GM21619 (cell line): ENCODE measurements around the gene CAV1.

Experiments
- ATAC-seq: cut with Tn5 transposase; IDR thresholded peaks from one replicate; pipeline ENCODE4 v1.9.1; 2021; ENCODE audit not compliant: unreplicated experiment

Gene CAV1

GRCh38 chr7:116529250-116529649, 4.4 kb downstream of the CAV1 start:
- no peak for ATAC-seq

GRCh38 chr7:116530107-116530820, 5.4 kb downstream of the CAV1 start:
- no peak for ATAC-seq

- no peak for ATAC-seq
Observed at GRCh38 chr7:116532102-116532688, 7.4 kb downstream of the CAV1 start.

GRCh38 chr7:116534790-116535189, 10.0 kb downstream of the CAV1 start:
- no peak for ATAC-seq

GRCh38 chr7:116535416-116535815, 10.6 kb downstream of the CAV1 start:
- ATAC-seq, result no peak

- no peak for ATAC-seq
Observed at GRCh38 chr7:116538138-116538537, 13.3 kb downstream of the CAV1 start.

GRCh38 chr7:116539879-116540278, 15.0 kb downstream of the CAV1 start:
- ATAC-seq, result no peak

GRCh38 chr7:116540743-116541142, 15.9 kb downstream of the CAV1 start:
- ATAC-seq, result no peak

GRCh38 chr7:116541951-116542350, 17.1 kb downstream of the CAV1 start:
- no peak for ATAC-seq

GRCh38 chr7:116542618-116543017, 17.8 kb downstream of the CAV1 start:
- ATAC-seq, result no peak

- ATAC-seq, result no peak
Observed at GRCh38 chr7:116543664-116544063, 18.8 kb downstream of the CAV1 start.

GRCh38 chr7:116544487-116544886, 19.7 kb downstream of the CAV1 start:
- ATAC-seq, result no peak

GRCh38 chr7:116545411-116545993, 20.7 kb downstream of the CAV1 start:
- no peak for ATAC-seq

- ATAC-seq, result no peak
Observed at GRCh38 chr7:116546054-116546453, 21.2 kb downstream of the CAV1 start.

GRCh38 chr7:116546916-116547315, 22.1 kb downstream of the CAV1 start:
- ATAC-seq, result no peak

GRCh38 chr7:116547347-116547746, 22.5 kb downstream of the CAV1 start:
- ATAC-seq, result no peak

- ATAC-seq, result peak; percentile 81
Observed at GRCh38 chr7:116548506-116548905, 23.7 kb downstream of the CAV1 start.

- ATAC-seq, result no peak
Observed at GRCh38 chr7:116549370-116549769, 24.5 kb downstream of the CAV1 start.

GRCh38 chr7:116551692-116552091, 26.9 kb downstream of the CAV1 start:
- ATAC-seq, result no peak

GRCh38 chr7:116552602-116553001, 27.8 kb downstream of the CAV1 start:
- ATAC-seq, result no peak

GRCh38 chr7:116553168-116553964, 28.5 kb downstream of the CAV1 start:
- no peak for ATAC-seq

GRCh38 chr7:116554436-116554835, 29.6 kb downstream of the CAV1 start:
- ATAC-seq, result no peak
